ENCODE data around the gene C3AR1. TPM values are rescaled to one million over a fixed set of nuclear protein-coding genes. Genes with fewer than 3 reads are reported as not detected.
A peak's percentile ranks its signal among the peaks of the same experiment; 100 is the strongest.

The C3AR1 gene
- total RNA-seq, 2 donors from 2014 or later, result 1.5 to 3.4 TPM

- no peak for DNase-seq (ENCODE audit: low spot score)
- Histone ChIP-seq H3K27ac (peak overlapping the region; percentile 95 to 96), H3K4me1 (replicated peaks) (peaks cover 9% of the 10 kb centered on the region), H3K27me3 (replicated peaks; ENCODE audit: insufficient read depth) (no peaks in the 10 kb centered on the region), H3K9me3 (no peaks in the 10 kb centered on the region), H3K4me3 (peak overlapping the region; percentile 69 to 89), H3K36me3 (no peaks in the 10 kb centered on the region)
- WGBS, result under 1% methylated on average over 4 of the region's 4 CpGs
- intact Hi-C loops (cut with DNase I), result loop anchor here (2.0 to 5.0 kb wide), 2 partner anchors 35 to 56 kb away; no protein-coding TSS in a partner anchor
- TF ChIP-seq POLR2AphosphoS5 (IDR thresholded peaks at IDR 0.05) (no peak), CTCF (IDR thresholded peaks at IDR 0.05) (no peak), POLR2A (IDR thresholded peaks at IDR 0.05) (no peak)
Measured at GRCh38 chr12:8082808-8083100, 16.6 kb upstream of the C3AR1 start.

GRCh38 chr12:8081251-8081920, 15.2 kb upstream of the C3AR1 start:
- no peak for DNase-seq (ENCODE audit: low spot score)
- Histone ChIP-seq H3K9me3 (no peaks in the 10 kb centered on the region), H3K27me3 (replicated peaks; ENCODE audit: insufficient read depth) (no peaks in the 10 kb centered on the region), H3K27ac (peak overlapping the region; percentile 95 to 96), H3K4me1 (replicated peaks) (peaks cover 6% of the 10 kb centered on the region), H3K36me3 (no peaks in the 10 kb centered on the region), H3K4me3 (peak overlapping the region; percentile 69 to 89)
- under 1% methylated on average over 15 of the region's 15 CpGs for WGBS
- TF ChIP-seq POLR2A (IDR thresholded peaks at IDR 0.05) (no peak), POLR2AphosphoS5 (IDR thresholded peaks at IDR 0.05) (no peak), CTCF (IDR thresholded peaks at IDR 0.05) (no peak)
- intact Hi-C loops (cut with DNase I), result loop anchor here (5.0 kb wide), 1 partner anchor 34 kb away; no protein-coding TSS in a partner anchor

DNA sequence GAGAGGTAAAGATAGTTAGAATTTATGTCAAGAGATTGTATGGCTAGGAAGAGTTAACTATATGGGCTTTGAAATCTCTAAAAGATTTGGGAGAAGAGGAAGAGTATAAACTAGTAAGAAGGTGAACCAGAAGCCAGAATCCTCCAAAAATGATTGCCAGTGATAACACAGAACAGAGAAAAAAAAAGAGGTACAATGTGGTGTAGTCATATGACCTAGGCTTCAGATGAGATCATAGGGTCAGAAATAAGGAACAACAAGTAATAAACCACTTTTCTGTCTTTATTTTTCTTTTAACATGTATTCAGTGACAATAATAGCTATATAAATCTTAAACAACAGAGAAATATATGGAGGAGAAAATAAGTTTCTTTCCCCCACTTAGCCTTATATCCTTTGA, 14.0 kb upstream of the C3AR1 start:
- no peak overlapping the region for H3K4me3 ChIP-seq
- no peaks in the 10 kb centered on the region for H3K36me3 ChIP-seq
- peaks cover 6% of the 10 kb centered on the region for H3K4me1 ChIP-seq (replicated peaks)
- no peaks in the 10 kb centered on the region for H3K9me3 ChIP-seq
- DNase-seq (ENCODE audit: low spot score), result no peak
- no peak for TF ChIP-seq POLR2AphosphoS5 (IDR thresholded peaks at IDR 0.05)
- TF ChIP-seq POLR2A (IDR thresholded peaks at IDR 0.05), result no peak
- no peak for TF ChIP-seq CTCF (IDR thresholded peaks at IDR 0.05)
- intact Hi-C loops (cut with DNase I), result loop anchor here (5.0 kb wide), 1 partner anchor 33 kb away; no protein-coding TSS in a partner anchor
- no peaks in the 10 kb centered on the region for H3K27me3 ChIP-seq (replicated peaks; ENCODE audit: insufficient read depth)
- H3K27ac ChIP-seq, result no peak overlapping the region

DNA sequence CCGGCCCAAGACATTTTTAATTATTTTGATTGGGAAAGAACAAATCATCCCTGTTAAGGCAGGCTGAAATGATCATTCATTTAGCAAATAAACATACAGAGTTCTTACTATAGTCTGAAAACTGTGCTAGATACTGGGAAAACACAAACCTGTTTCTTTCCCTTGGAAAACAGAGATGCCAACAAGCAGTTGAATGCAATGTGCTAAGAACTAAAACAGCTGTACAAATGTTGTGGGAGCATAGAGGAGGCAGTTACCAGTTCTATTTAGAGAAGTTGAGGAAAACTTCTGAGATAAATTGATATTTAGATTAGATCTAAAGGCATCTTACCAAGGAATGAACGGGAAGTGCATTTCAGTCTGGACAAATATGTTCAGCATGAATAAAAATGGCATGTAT, 12.8 kb upstream of the C3AR1 start:
- Histone ChIP-seq H3K36me3 (no peaks in the 10 kb centered on the region), H3K4me1 (replicated peaks) (peaks cover 3% of the 10 kb centered on the region), H3K9me3 (no peaks in the 10 kb centered on the region), H3K4me3 (no peak overlapping the region), H3K27me3 (replicated peaks; ENCODE audit: insufficient read depth) (no peaks in the 10 kb centered on the region), H3K27ac (no peak overlapping the region)
- WGBS, result 80% methylated on average over 2 of the region's 2 CpGs
- intact Hi-C loops (cut with DNase I), result no loop called here
- no peak for DNase-seq (ENCODE audit: low spot score)
- TF ChIP-seq CTCF (IDR thresholded peaks at IDR 0.05) (no peak), POLR2A (IDR thresholded peaks at IDR 0.05) (no peak), POLR2AphosphoS5 (IDR thresholded peaks at IDR 0.05) (no peak)

DNA sequence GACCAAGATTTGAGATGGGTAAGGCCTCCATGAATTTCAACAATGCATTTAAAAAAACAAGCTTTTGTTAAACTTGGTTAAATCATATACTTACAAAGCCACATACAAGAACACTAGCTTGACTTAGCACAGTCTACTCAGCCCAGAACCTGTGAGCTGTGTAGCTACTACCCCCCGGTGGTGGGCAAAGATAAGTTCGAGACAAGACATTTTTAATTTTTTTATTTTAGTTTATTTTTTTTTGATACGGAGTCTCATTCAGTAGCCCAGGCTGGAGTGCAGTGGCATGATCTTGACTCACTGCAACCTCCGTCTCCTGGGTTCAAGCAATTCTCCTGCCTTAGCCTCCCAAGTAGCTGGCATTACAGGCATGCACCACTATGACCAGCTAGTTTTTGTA, 12.2 kb upstream of the C3AR1 start:
- Histone ChIP-seq H3K27me3 (replicated peaks; ENCODE audit: insufficient read depth) (no peaks in the 10 kb centered on the region), H3K27ac (no peak overlapping the region), H3K9me3 (no peaks in the 10 kb centered on the region), H3K36me3 (no peaks in the 10 kb centered on the region), H3K4me3 (no peak overlapping the region), H3K4me1 (replicated peaks) (no peaks in the 10 kb centered on the region)
- 37% methylated on average over 4 of the region's 4 CpGs for WGBS
- intact Hi-C loops (cut with DNase I), result no loop called here
- no peak for DNase-seq (ENCODE audit: low spot score)
- no peak for TF ChIP-seq POLR2AphosphoS5 (IDR thresholded peaks at IDR 0.05)
- peak in 2 of 4 experiments; percentile 9 to 22 for TF ChIP-seq CTCF (IDR thresholded peaks at IDR 0.05)
- TF ChIP-seq POLR2A (IDR thresholded peaks at IDR 0.05), result no peak
